NCI-H2107 treated with DMSO at 0.1 percent for 48 hours (cell line): ENCODE results near the gene ACVR1B.

ENCODE experiments used
- DNase-seq: peaks from one replicate; lab custom pipeline; 2025; ENCODE audit not compliant: unreplicated experiment; lab: John Stamatoyannopoulos, UW

ACVR1B gene

DNA sequence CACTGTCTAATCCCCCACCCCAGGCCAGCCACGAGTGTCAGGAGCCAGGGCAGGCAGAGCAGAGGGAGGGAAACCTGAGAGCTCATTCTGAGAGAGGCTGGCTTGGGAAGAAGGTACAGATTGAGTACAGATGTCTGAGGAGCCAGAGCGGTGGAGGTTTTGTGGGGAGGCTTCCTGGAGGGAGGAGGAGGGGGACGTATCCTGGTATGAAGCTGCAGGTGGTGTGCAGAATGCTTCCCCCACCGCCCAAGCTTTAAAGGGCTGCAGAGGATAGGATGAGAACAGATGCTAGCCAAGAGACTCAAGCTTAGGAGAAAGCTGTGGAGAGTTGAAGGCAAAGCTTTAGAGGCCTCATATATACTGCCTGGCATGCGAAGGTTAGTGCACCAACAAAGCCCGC is 52.1 kb downstream of the ACVR1B start:
- peak; percentile 44 for DNase-seq

DNA sequence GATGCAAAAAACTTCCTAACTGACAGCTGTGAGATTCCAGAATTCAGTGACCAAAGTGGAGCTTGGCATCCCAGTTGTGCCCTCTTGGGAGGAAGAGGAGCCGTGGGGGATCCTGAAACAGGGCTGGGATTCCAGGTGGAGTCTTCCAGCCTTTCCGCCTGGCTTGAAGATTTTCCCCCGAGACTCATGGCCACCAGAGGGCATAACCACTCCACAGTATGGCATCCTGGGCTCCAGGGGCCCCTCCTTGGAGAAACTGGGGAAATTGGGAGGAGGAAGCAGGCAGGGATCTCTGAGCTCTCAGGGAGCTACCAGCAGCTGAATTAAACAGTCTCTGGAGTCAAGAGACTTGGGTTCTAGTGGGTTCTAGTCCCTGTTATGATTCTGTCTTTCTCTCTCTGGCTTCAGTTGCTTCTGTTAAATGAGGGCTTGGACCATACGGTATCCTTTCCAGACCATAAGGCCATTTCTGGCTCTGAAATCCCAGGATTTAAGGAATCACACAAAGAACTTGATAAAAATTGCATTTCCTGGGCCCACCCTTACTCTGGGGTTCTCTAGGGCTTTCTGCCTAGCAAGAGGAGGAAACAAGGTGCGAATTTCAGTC is 52.6 kb downstream of the ACVR1B start:
- DNase-seq, result peak; percentile 81

DNA sequence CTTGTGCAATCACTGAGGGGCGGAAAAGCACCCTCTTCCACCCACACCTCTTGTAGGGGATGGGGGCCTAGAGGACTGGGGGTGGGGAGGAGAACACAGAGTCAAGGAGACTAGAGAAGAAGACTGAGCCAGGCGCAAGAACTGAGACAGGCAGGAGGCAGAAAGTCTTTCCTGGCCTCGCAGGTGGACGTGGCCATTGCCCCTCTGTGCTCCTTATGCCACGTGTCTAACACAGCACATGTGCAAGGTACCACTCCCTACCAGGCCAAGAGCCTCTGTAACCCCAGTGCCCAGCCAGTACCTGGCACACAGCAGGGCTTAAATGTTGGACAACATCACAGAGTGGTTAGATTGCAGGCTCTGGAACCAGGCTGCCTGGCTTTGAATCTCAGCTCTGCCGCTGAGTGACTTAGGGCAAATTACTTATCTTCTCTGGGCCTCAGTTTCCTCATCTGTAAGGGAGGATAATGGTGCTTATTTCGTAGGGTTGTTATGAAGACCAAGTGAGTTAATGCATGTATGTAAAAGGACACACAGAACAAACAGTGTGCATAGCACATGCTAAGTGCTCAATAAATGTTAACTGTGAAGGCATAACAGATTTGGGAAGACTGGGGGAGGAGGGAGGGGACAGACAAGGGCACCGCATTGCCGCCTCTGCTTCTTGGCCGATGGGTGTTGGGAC is 53.9 kb downstream of the ACVR1B start:
- no peak for DNase-seq

DNA sequence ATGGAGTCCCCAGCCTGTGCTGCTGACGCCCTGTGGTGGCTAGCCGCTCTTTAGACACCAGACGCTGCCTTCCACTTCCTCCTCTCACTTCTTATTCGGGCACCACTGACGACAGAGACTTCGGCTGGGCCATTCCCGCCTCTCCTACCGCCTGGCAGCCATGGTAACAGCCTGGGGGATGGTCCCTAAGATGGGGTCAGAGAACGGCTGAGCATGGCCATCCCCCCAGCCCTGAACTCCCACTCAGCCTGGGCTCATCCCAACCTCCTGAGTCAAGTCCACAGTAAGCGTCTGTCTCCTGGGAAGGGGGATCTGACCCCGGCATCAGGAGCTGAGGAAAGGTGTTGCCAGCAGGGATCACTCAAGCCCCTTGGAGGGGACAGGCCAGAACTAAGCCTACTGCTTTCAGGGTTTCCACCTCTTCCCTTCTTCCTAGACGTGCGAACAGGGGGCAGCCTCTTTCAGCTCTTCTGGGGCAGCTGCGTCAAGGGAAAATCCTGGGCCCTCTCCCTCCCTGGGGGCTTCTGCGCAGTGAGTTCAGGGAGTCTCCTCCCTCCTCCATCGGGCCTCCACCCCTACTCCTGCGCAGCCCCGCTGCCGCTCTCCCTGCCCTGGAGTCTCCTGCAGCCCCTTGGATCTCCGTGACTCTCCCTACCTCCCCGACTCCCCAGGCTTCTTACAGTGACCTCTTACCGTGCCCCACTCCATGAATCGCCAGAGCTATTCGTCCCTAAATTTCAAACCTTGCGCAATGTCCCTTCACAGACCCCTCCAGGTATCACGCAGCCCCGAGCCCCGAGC is 54.6 kb downstream of the ACVR1B start:
- DNase-seq, result no peak

DNA sequence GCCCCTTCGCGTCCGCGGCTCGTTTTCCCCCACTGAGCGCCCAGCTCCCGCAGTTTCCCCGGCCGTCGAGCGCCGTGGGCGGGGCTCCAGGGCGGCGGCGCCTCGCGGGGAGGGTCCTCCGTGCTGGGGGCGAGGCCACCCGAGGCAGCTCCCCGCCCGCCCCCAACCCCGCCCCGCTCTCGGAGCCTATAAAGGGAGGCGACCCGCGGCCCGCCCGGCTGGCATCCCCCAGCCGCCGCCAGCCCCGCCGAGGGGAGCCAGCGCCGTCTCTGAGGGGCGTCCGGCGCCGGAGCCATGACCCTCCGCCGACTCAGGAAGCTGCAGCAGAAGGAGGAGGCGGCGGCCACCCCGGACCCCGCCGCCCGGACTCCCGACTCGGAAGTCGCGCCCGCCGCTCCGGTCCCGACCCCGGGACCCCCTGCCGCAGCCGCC is 55.2 kb downstream of the ACVR1B start, which contains the start of gene TAMALIN:
TAMALIN (plus strand) TSS at position 221 of the 432 bp plus-strand sequence; CDS start at position 295, 74 bp downstream.
- DNase-seq, result peak; percentile 41

DNA sequence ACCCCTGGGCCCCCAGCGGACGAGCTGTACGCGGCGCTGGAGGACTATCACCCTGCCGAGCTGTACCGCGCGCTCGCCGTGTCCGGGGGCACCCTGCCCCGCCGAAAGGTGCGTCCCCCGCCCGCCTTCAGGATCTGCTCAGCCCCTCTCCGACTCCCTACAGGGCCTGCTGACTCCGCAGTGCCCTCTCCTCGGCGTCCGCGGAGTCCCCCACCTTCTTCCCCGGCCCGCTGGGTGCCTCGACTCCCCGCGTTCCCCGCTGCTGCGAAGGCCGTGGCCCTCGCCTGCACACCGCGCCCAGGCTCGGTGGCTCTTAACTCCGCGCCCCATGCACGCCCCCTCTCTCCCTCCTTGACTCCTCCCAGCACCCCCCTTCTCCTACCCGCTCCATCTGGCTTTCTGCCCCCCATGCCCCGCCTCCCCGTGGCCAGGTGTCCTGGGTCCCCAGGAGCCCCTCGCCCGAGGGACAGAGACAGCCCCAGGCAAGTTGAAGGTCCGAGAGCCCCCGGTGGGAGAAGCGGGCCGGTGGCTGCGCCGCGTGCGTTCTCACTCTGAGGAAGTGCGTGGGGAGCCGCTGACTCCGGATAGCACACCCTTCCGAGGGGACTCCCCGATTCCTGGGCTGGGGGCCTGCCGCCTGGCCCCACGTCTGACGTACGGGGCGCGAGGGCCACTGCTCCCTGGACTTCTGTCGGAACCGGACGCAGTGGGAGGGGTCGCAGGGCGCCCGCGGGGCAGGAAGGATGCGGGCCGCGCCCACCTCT is 55.8 kb downstream of the ACVR1B start:
- DNase-seq, result no peak

DNA sequence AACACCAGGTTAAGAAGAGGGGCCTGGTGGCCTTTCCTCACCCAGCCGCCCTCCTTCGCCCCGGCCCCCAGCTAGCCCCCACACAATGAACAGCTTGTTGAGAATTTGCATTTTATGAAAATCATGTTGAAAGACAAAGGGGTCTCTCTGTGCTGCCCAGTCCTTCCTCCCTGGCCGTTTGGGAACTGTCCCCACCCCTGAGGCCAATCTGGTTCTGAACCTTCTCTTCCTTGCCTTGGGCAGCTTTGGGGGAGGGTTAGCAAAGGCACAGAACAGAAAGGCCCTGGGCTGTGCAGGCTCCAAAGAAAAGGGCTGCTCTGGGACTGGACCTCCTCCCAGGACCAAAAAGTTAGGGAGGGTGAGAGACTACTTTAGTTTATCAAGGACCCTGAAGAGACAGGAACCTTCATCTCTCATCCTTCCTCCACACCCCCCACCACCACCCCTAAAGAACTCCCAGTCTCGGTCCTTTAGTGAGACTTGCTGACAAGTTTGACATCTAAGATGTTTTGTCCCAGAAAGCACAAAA is 56.5 kb downstream of the ACVR1B start:
- DNase-seq, result no peak

DNA sequence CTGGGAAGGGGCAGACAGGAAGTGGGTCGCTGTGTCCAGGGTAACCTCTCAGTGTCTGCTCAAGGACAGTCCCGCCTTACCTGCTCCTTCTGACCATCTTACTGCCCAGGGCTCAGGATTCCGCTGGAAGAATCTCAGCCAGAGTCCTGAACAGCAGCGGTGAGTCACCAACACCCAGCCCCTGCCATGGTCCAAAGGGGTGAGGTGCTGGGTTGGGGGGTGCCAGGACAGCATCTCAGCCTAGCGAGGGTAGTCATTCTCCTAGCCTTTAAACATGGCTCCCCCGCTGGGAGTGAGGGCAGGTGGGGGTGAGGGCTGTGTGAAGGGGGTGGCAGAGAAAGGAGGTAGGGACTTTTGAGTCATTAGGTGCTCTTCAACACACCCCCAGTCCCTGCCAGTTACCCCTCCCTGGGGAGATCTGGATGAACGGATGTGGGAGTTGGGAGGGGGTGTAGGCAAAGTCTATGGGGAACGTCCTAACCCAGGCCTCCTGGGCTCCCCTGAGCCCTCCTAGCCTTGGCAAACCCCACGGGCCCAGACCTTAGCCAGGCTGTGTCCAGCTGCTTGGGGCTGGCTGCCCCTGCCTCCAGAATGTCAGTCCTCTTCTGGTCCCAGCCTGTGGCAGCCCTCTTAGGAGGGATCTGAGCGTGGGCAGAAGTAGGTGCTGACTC is 57.7 kb downstream of the ACVR1B start:
- DNase-seq, result no peak

DNA sequence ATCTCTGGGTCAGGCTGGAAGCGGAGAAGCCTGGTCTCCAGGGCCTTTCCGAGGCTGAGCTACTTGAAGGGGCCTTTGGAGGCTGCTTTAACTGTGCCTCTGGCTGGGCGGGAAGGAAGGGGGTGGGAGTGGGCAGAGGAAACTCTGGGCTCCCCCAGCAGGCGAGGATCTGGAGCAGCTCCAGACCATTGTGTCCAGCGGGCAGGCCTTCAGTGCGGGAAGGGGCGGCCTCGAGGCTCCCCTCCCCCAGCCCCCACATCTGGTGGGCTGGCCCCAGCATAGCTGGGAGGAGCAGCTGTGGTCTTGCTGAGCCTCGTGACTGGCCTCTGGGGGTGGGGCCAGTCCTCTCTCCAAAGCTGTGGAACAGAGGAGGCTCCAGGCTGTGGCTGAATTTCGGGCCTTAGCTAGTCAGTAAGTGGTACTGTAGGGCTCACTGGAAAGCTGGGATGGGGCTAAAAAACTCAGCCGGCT is 58.7 kb downstream of the ACVR1B start:
- no peak for DNase-seq

DNA sequence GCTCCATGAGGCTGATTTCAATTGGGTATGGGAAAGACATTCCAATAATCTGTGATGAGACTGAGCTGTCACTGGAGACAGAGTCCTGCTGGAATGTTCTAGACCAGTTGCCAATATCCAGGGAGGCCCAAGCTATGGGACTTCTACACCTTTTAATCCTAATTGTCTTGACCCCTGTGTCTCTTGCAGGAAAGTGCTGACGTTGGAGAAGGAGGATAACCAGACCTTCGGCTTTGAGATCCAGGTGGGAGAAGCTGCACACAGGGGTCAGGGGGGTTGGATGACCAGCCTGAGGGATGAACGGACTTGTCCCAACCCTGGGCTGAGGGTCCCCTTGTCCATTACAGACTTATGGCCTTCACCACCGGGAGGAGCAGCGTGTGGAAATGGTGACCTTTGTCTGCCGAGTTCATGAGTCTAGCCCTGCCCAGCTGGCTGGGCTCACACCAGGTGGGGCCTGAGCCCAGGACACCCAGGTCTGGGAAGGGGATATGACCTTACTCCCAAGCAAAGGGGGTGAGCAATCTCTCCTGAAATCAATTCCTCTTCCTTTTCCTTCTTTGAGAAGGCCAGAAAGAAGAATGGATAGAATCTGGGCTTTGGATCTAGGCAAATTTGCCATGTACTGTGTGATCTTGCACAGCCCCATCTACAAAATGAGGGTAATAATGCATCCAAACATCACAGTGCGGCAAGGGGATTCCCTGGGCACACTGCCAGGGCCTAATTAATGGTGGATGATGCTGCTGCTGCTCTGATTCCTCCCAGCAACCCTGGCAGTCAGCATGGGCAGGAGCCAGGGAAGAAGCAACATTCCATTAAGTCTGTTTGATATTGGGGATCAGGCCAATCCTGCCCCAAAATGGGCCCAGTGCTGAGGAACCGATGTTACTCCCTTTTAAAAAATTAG is 59.4 kb downstream of the ACVR1B start:
- DNase-seq, result no peak

DNA sequence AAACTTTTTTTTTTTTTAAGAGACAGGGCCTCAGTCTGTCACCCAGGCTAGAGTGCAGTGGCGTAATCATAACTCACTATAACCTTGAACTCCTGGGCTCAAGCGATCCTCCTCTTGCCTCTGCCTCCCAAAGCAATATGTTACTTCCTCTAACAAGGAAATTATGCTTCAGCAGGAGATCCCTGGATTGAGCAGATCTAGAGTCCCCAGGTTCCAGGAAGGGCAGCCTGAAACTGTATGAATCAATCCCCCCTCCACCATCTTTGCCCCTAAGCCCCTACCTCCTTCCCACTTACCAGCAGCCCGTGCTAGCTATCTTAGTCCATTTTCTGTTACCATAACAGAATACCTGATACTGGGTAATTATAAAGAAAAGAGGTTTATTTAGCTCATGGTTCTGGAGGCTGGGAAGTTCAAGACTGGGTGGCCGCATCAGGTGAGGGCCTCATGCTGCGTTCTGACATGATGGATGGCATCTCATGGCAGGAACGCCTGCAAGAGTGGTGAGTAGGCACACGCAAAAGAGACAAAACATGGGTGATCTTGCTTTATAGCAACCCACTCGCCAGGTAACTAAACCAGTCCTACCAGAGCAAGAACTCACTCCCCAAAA is 60.2 kb downstream of the ACVR1B start:
- no peak for DNase-seq

DNA sequence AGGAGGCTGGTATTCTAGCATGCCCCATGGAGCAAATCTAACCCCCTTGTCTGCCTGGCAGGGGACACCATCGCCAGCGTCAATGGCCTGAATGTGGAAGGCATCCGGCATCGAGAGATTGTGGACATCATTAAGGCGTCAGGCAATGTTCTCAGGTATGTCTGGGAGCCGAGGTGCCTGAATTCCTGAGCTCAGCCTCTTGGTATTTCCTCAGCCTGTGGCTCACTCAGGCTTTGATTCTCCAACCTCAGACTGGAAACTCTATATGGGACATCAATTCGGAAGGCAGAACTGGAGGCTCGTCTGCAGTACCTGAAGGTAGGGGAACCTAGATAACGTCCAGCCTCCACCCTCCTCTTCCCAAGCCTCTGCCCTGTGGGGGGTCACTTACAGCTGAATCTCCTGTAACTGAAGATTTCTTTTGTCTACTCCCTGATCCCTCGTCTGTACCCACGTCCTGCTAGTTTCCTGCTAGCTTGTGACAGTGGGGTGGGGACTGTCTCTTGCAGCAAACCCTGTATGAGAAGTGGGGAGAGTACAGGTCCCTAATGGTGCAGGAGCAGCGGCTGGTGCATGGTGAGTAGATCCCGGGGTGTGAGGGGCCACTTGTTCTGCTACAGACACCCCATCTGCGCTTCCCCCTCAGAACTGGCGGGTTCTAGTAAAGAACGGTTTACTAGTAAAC is 62.3 kb downstream of the ACVR1B start:
- DNase-seq, result no peak

DNA sequence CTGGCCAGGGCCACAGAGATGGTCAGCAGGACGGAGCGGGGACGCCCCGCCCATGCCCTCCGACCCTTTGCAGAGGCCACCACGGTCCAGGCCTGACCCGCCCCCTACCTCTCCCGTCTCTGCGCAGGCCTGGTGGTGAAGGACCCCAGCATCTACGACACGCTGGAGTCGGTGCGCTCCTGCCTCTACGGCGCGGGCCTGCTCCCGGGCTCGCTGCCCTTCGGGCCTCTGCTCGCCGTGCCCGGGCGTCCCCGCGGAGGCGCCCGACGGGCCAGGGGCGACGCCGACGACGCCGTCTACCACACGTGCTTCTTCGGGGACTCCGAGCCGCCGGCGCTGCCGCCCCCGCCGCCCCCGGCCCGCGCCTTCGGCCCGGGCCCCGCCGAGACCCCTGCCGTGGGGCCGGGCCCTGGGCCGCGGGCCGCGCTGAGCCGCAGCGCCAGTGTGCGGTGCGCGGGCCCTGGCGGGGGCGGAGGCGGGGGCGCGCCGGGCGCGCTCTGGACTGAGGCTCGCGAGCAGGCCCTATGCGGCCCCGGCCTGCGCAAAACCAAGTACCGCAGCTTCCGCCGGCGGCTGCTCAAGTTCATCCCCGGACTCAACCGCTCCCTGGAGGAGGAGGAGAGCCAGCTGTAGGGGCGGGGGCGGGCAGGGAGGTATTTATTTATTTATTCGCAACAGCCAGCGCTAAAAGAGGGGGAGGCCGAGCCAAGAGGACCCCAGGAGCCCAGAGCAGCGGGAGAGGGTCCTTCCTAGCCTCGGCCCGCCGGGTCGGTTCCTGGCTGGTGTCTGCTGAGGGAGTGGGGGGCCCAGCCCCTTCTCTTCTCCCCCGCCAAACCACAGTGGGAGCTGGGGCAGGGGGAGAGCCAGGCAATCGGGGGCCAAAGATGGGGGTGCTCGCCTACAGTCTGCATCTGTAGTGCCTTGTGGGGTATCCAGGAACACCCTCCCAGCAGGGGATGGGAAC is 63.4 kb downstream of the ACVR1B start:
- no peak for DNase-seq

DNA sequence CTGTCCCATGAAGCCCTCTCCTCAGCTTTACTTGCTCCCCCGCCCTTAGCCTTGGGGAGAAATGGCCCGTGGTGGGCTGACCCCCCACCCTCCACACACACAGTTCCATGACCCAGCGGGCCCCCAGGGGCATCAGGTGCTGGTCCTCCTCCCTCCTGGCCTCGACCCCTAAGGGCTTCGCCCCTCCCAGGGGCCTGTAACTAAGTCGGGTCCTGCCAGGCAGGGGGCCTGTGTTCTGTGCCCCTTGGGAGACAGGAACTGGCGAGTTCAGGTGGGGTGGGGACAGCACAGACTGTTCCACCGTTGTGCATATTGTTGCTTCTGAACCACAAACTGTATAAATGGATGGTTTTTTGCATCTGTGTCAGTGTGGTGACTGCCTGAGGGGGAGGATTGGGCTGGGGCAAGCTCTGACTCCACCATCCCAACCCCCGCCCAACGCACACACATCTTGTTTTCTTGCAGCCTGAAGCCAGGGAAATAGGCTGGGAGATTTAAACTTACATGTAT is 64.1 kb downstream of the ACVR1B start:
- no peak for DNase-seq

DNA sequence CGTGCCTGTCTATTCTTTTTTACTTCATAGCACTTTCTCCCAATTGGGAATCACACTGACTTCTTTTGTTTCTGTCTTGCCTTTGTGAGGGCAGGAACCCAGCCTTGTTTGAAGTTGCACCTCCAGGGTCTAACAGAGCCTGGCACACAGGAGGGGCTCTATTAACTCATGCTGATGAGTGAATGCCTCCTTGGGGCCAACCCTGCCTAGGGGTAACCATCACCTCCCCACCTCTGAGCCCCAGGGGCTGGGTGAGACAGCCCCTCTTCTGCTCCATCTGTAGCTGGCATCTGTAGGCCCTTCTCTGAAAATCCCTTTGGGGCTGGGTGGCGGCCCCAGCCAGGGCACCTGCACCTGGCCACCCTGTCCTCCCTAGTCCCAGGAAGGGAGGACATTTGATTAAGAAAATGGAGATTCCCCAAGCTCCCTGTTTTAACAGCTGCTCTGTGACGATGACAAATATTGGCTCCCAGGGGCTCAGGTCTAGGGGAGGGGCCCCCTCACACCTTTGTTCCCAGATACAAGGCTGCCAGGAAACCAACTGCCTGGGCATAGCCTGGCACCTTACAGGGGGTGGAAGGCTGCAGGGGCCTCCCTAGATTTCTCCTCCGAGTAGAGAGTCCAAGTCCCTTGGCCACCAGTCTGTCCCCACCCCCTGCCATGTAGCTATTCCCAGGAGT is 67.1 kb downstream of the ACVR1B start:
- DNase-seq, result peak; percentile 49

DNA sequence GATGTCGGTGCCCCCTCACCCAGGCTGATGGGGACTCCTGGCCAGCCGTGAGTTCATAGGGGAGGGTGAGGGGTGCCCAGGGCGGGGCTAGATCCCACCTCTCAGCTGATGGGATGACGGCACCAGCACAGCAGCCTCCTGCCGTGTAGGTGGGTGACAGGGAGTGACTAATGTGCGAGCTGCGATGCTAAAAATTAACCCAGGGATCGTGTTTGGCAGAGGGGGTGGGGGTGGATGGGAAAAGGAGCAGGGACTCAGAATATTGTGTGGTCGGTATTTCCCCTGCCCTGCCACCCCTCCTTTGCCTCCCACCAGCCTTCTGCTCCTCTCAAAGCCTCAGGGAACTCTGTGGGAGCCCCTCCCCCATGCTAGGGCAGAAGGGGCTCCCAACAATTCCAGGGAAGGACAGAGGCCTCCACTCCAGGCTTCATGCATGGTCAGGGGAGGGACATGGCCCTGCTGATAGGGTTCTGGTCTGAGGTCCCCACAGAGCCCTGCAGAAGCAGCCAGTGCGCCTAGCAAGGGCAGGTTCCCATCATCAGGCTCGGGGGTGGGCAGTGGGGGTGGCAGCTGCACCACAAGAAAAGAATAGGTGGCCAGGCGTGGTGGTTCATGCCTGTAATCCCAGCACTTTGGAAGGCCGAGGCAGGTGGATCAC is 67.7 kb downstream of the ACVR1B start:
- DNase-seq, result no peak
